Measurements from ENCODE around the gene FGA.

- no peak for TF ChIP-seq ZNF274 (IDR thresholded peaks at IDR 0.05; ENCODE audit: low read depth, low read length)
- TF ChIP-seq YY1 (IDR thresholded peaks at IDR 0.05; ENCODE audit: insufficient read depth, insufficient read length), result no peak
- no peak for TF ChIP-seq SUZ12 (IDR thresholded peaks at IDR 0.05; ENCODE audit: extremely low read depth, insufficient read depth, insufficient read length)
These were observed 6.3 kb downstream of the FGA start for GRCh38 chr4:154584259-154584658.
